ENCODE results near the gene MUC4. TPM values are rescaled to one million over a fixed set of nuclear protein-coding genes. Genes with fewer than 3 reads are reported as not detected.
"Not testable (repeated sequence)": the region's sequence is repeated elsewhere in the genome, so short reads cannot be mapped to it uniquely, and the experiment has no call there.

Gene MUC4
- total and polyA plus RNA-seq, 4 donors, result not detected

GRCh38 chr3:195725916-195726740 is 85.6 kb downstream of the MUC4 start:
- H3K27ac ChIP-seq (ENCODE audit: low read depth in 1 of 2, low read length in 2 of 2); H3K4me3 ChIP-seq (ENCODE audit: low read depth in 1 of 3, low read length in 3 of 3); H3K9ac ChIP-seq (ENCODE audit: low read depth in 1 of 2, low read length in 2 of 2); H3K9me3 ChIP-seq (ENCODE audit: control insufficient read depth in 4 of 4, low read length in 3 of 4); H3K27me3 ChIP-seq (ENCODE audit: control insufficient read depth in 4 of 4, insufficient read depth in 4 of 4, low read length in 3 of 4); DNase-seq (ENCODE audit: low spot score): not testable (repeated sequence)
- H3K36me3 ChIP-seq (ENCODE audit: control insufficient read depth in 4 of 4, insufficient read depth in 3 of 4, low read depth in 1 of 4, low read length in 3 of 4), result peaks cover 0 to 11% (median 7%) of the 10 kb centered on the region in 4 donors
- WGBS, result 91% methylated on average over 32 of the region's 32 CpGs
- H3K4me1 ChIP-seq (ENCODE audit: control insufficient read depth in 4 of 4, insufficient read depth in 4 of 4, low read length in 3 of 4), result peaks cover 0 to 14% (median 3%) of the 10 kb centered on the region in 4 donors

- H3K36me3 ChIP-seq (ENCODE audit: control insufficient read depth in 4 of 4, insufficient read depth in 3 of 4, low read depth in 1 of 4, low read length in 3 of 4); H3K9ac ChIP-seq (ENCODE audit: low read depth in 1 of 2, low read length in 2 of 2); H3K27me3 ChIP-seq (ENCODE audit: control insufficient read depth in 4 of 4, insufficient read depth in 4 of 4, low read length in 3 of 4); H3K9me3 ChIP-seq (ENCODE audit: control insufficient read depth in 4 of 4, low read length in 3 of 4); H3K27ac ChIP-seq (ENCODE audit: low read depth in 1 of 2, low read length in 2 of 2); DNase-seq (ENCODE audit: low spot score); H3K4me3 ChIP-seq (ENCODE audit: low read depth in 1 of 3, low read length in 3 of 3): not testable (repeated sequence)
- no CpG with 5 or more reads among the region's 13 CpGs for WGBS
- peaks cover 0 to 12% (median 3%) of the 10 kb centered on the region in 4 donors for H3K4me1 ChIP-seq (ENCODE audit: control insufficient read depth in 4 of 4, insufficient read depth in 4 of 4, low read length in 3 of 4)
These were observed 87.4 kb downstream of the MUC4 start for GRCh38 chr3:195724363-195724762.

- peak overlapping the region; percentile 34 to 54 for H3K27ac ChIP-seq (ENCODE audit: low read depth in 1 of 2, low read length in 2 of 2)
- not testable (repeated sequence) for DNase-seq (ENCODE audit: low spot score); H3K27me3 ChIP-seq (ENCODE audit: control insufficient read depth in 4 of 4, insufficient read depth in 4 of 4, low read length in 3 of 4); H3K9me3 ChIP-seq (ENCODE audit: control insufficient read depth in 4 of 4, low read length in 3 of 4); H3K36me3 ChIP-seq (ENCODE audit: control insufficient read depth in 4 of 4, insufficient read depth in 3 of 4, low read depth in 1 of 4, low read length in 3 of 4); H3K9ac ChIP-seq (ENCODE audit: low read depth in 1 of 2, low read length in 2 of 2)
- H3K4me3 ChIP-seq (ENCODE audit: low read depth in 1 of 3, low read length in 3 of 3), result peak overlapping the region in 2 of 3 donors; percentile 33 to 59
- H3K4me1 ChIP-seq (ENCODE audit: control insufficient read depth in 4 of 4, insufficient read depth in 4 of 4, low read length in 3 of 4), result peaks cover 0 to 12% (median 3%) of the 10 kb centered on the region in 4 donors
- WGBS, result 63% methylated on average over 7 of the region's 9 CpGs
These were observed 88.8 kb downstream of the MUC4 start for GRCh38 chr3:195722996-195723345.

- DNase-seq (ENCODE audit: low spot score); H3K36me3 ChIP-seq (ENCODE audit: control insufficient read depth in 4 of 4, insufficient read depth in 3 of 4, low read depth in 1 of 4, low read length in 3 of 4); H3K9me3 ChIP-seq (ENCODE audit: control insufficient read depth in 4 of 4, low read length in 3 of 4); H3K4me1 ChIP-seq (ENCODE audit: control insufficient read depth in 4 of 4, insufficient read depth in 4 of 4, low read length in 3 of 4); H3K27me3 ChIP-seq (ENCODE audit: control insufficient read depth in 4 of 4, insufficient read depth in 4 of 4, low read length in 3 of 4): not testable (repeated sequence)
- TF ChIP-seq HNF4A (conservative IDR thresholded peaks at IDR 0.05), result peak; percentile 34 to 66
- WGBS, result 52% methylated on average over 18 of the region's 21 CpGs
- Histone ChIP-seq H3K27ac (ENCODE audit: low read depth in 1 of 2, low read length in 2 of 2) (peak overlapping the region; percentile 34 to 54), H3K4me3 (ENCODE audit: low read depth in 1 of 3, low read length in 3 of 3) (peak overlapping the region in 2 of 3 donors; percentile 33 to 59), H3K9ac (ENCODE audit: low read depth in 1 of 2, low read length in 2 of 2) (peak overlapping the region in 1 of 2 donors; percentile 75)
These were observed 89.4 kb downstream of the MUC4 start for GRCh38 chr3:195722139-195722995.

DNA sequence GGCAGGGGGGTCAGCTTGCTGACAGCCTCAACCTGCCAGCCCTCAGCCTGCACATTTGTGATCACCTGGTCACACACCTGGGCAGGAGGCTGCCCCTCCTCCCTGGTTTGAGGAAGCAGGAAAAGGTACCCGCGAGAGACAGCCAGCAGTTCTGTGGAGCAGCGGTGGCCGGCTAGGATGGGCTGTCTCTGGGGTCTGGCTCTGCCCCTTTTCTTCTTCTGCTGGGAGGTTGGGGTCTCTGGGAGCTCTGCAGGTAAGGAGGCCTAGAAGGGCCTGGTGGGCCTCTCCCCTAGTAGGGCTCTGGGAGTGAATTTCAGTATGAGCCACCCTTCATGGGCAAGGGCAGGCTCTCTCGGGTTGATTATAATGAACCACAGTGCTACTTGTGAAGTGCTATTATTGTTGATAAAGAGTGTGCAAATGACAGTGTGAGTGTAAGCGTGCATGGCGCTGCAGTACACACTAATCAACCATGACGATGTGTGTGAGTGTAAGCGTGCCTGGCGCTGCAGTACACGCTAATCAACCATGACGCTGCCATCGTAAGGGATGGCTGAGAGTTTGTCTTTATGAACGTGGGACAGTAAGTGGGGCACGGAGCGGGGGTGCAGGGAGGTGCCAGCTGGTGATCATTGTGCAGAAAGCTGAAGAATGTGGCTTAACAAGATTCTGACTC is 90.8 kb downstream of the MUC4 start, which contains the start of gene MUC20:
Gene MUC20 (plus strand): TSS at position 148 of the 676 bp plus-strand sequence. CDS start 30 bp downstream, at position 178.
- not testable (repeated sequence) for H3K9ac ChIP-seq (ENCODE audit: low read depth in 1 of 2, low read length in 2 of 2); DNase-seq (ENCODE audit: low spot score); H3K4me1 ChIP-seq (ENCODE audit: control insufficient read depth in 4 of 4, insufficient read depth in 4 of 4, low read length in 3 of 4); H3K27me3 ChIP-seq (ENCODE audit: control insufficient read depth in 4 of 4, insufficient read depth in 4 of 4, low read length in 3 of 4); H3K9me3 ChIP-seq (ENCODE audit: control insufficient read depth in 4 of 4, low read length in 3 of 4); H3K36me3 ChIP-seq (ENCODE audit: control insufficient read depth in 4 of 4, insufficient read depth in 3 of 4, low read depth in 1 of 4, low read length in 3 of 4); H3K4me3 ChIP-seq (ENCODE audit: low read depth in 1 of 3, low read length in 3 of 3); H3K27ac ChIP-seq (ENCODE audit: low read depth in 1 of 2, low read length in 2 of 2)
- 72% methylated on average over 13 of the region's 16 CpGs for whole genome bisulfite sequencing

GRCh38 chr3:195719514-195720254 is 92.0 kb downstream of the MUC4 start:
- H3K4me1 ChIP-seq (ENCODE audit: control insufficient read depth in 4 of 4, insufficient read depth in 4 of 4, low read length in 3 of 4); DNase-seq (ENCODE audit: low spot score); H3K27me3 ChIP-seq (ENCODE audit: control insufficient read depth in 4 of 4, insufficient read depth in 4 of 4, low read length in 3 of 4); H3K9ac ChIP-seq (ENCODE audit: low read depth in 1 of 2, low read length in 2 of 2); H3K9me3 ChIP-seq (ENCODE audit: control insufficient read depth in 4 of 4, low read length in 3 of 4); H3K36me3 ChIP-seq (ENCODE audit: control insufficient read depth in 4 of 4, insufficient read depth in 3 of 4, low read depth in 1 of 4, low read length in 3 of 4); H3K4me3 ChIP-seq (ENCODE audit: low read depth in 1 of 3, low read length in 3 of 3); H3K27ac ChIP-seq (ENCODE audit: low read depth in 1 of 2, low read length in 2 of 2): not testable (repeated sequence)
- 87% methylated on average over 16 of the region's 16 CpGs for WGBS

Measured in liver (tissue), 9 donors.